Uterus (tissue), 4 donors: ENCODE measurements around the gene KCTD18. TPM values are rescaled to one million over a fixed set of nuclear protein-coding genes. Genes with fewer than 3 reads are reported as not detected.

Experiments
- DNase-seq, 2 donors: peaks; one replicate each; pipeline ENCODE4 v3.0.0-alpha.2; 2019 to 2020
- H3K27ac ChIP-seq, 2 donors: fragments of 200-600 bp; sonication (generic); 1 replicate in 1 of 2; 2 replicates in 1 of 2; pipeline ENCODE4 v1.5.1; 2016 to 2018
- H3K27me3 ChIP-seq, 2 donors: fragments of 200-600 bp; sonication (generic); one replicate each; pipeline ENCODE4 v1.5.1; 2018 to 2019; ENCODE audit warnings: control low read depth in 1 of 2
- H3K36me3 ChIP-seq, 2 donors: fragments of 200-600 bp; sonication (generic); one replicate each; pipeline ENCODE4 v1.5.1; 2019; ENCODE audit warnings: control low read depth in 1 of 2
- H3K4me1 ChIP-seq, 2 donors: fragments of 200-600 bp; sonication (generic); one replicate each; pipeline ENCODE4 v1.5.1; 2018 to 2019; ENCODE audit warnings: control low read depth in 1 of 2
- H3K4me3 ChIP-seq, 2 donors: fragments of 200-600 bp; sonication (generic); 1 replicate in 1 of 2; 2 replicates in 1 of 2; pipeline ENCODE4 v1.5.1; 2018 to 2019; ENCODE audit warnings: mild to moderate bottlenecking in 1 of 2
- H3K9me3 ChIP-seq, 2 donors: fragments of 200-600 bp; sonication (generic); one replicate each; pipeline ENCODE4 v1.5.1; 2019; ENCODE audit warnings: control low read depth in 1 of 2
- POLR2A ChIP-seq, 2 donors: fragments of 450-650 bp; IDR thresholded peaks; one replicate each; pipeline ENCODE4 v1.6.1; 2016; ENCODE audit warnings: antibody characterized with exemption in 2 of 2, mild to moderate bottlenecking in 1 of 2, moderate library complexity in 1 of 2
- intact Hi-C: fragments of 100-400 bp; cut with DNase I; formaldehyde crosslinking; loops from one replicate; pipeline ENCODE4 v1.15.1; 2023; ENCODE audit warnings: low total_unique reads
- total RNA-seq, 4 donors: library from RNA; depleted of rRNA in 3 of 4; stranded (reverse); fragments of >200 nt in 3 of 4; gene quantifications; one replicate each; pipeline versions ENCODE4 v1.1.0 to v1.2.4, GENCODE V29; 2014 to 2023
- TF ChIP-seq, protein P1 (sequence below), 4 experiments: fragments of 200-600 bp in 2 of 4; fragments of 450-650 bp in 2 of 4; sonication (generic) in 2 of 4; IDR thresholded peaks; one replicate each; pipeline ENCODE4 v1.5.1; 2016 to 2019; ENCODE audit warnings: antibody characterized with exemption in 4 of 4, mild to moderate bottlenecking in 2 of 4, moderate library complexity in 1 of 4
- donor health status: DM: yes; HTN: yes; CAD: no.

The KCTD18 gene
- total RNA-seq, 4 donors from 2014 or later, result 10.5 to 77.4 (median 16.9) TPM

DNA sequence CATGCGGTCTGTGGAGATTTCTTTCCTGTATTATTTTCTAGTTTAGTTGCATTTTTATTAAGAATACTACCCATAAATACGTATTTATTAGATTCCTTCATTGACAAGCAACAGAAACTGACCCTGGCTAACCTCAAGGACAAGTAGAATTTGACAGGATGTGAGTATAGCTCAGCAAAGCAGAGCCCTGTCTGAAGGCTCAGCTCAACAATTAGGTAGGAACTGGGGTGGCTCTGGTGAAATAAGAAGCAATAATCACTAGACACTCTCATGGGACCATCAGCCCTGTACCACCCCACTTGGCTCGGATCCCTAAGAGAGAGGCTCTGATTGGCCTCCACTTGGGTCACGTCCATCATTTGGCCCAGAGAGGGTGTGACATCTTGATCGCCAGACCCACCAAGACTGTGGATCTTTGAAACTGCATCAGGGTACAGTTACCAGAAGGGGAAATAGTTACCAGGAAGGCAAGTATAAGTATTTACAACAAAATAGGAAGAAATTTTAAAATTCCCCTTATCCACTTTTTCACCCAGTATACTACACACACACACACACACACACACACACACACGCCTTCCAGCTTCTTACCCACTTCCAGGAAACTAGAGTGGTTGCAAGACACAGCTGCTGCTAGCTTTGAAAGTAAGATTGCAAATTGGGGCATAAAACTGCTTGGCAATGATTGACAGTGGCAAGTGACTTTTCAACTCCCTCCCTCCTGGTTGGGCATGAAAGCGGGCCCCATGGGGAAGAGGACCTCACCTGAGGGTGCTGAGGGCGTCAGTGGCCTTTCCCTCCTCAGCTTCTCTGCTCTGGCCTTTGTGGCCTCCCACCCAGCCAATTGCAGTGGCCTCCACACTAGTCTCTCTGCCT, 41.8 kb downstream of the KCTD18 start:
- H3K4me3 ChIP-seq, result no peak overlapping the region
- intact Hi-C loops, result no loop called here
- TF ChIP-seq, protein P1, sequence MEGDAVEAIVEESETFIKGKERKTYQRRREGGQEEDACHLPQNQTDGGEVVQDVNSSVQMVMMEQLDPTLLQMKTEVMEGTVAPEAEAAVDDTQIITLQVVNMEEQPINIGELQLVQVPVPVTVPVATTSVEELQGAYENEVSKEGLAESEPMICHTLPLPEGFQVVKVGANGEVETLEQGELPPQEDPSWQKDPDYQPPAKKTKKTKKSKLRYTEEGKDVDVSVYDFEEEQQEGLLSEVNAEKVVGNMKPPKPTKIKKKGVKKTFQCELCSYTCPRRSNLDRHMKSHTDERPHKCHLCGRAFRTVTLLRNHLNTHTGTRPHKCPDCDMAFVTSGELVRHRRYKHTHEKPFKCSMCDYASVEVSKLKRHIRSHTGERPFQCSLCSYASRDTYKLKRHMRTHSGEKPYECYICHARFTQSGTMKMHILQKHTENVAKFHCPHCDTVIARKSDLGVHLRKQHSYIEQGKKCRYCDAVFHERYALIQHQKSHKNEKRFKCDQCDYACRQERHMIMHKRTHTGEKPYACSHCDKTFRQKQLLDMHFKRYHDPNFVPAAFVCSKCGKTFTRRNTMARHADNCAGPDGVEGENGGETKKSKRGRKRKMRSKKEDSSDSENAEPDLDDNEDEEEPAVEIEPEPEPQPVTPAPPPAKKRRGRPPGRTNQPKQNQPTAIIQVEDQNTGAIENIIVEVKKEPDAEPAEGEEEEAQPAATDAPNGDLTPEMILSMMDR (IDR thresholded peaks at IDR 0.05), result no peak
- no peak for TF ChIP-seq POLR2A (IDR thresholded peaks at IDR 0.05)

DNA sequence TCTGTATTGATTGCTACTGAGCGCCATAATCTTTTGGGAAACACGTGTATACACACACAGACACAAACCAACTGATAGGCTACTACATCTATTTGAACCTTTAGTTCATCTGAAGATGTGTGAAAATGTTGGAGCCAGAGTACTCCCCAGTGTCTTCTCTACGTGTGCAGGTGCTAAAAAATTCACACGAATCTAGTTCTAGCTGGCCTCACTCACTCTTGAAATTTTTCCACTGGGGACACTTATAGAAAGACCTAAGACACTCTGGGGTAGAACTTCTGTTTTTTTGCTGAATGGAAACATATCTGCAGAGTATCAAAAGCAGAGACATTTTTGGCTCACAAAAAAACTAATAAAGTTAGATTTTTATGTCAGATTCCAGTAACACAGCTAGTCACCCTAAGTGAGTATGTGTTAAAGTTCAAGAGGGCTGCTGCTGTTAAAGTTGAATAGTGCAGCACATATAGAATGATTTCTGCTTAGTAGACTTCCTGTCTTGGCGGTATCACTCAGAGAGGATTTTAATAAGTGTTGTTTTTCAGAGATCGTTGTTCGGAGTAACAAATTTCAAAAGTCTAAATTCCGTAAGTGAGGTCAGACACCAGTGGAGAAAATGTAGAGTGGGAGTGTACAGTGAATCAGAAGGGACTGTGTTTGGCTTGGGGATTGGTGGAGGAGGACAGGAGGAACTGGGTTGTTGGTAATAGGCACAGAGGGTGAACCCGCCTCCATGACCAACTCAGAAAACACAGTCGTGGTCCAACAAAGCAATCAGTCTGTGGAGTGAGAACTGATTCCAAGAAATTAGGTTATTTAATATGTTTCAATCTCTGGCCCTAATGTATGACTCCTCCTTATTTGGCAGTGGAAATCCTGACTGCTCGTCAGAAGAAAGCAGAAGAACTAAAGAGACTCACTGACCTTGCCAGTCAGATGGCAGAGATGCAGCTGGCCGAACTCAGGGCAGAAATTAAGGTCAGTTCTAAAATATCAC, 43.1 kb downstream of the KCTD18 start:
- no peaks in the 10 kb centered on the region for H3K36me3 ChIP-seq
- DNase-seq, result peak; percentile 56 to 69
- H3K9me3 ChIP-seq, result no peaks in the 10 kb centered on the region
- H3K27me3 ChIP-seq, result no peaks in the 10 kb centered on the region
- TF ChIP-seq, protein P1 (IDR thresholded peaks at IDR 0.05), result no peak
- TF ChIP-seq POLR2A (IDR thresholded peaks at IDR 0.05), result no peak
- no peak overlapping the region for H3K4me3 ChIP-seq
- peak overlapping the region; percentile 64 to 77 for H3K27ac ChIP-seq
- peaks cover 0 to 5% of the 10 kb centered on the region in 2 donors for H3K4me1 ChIP-seq
- intact Hi-C loops, result no loop called here

More for the DNA sequence above, 41.8 kb downstream of the KCTD18 start:
- H3K27ac ChIP-seq, result peak overlapping the region; percentile 64 to 77
- DNase-seq, result no peak
- no peaks in the 10 kb centered on the region for H3K36me3 ChIP-seq
- no peaks in the 10 kb centered on the region for H3K27me3 ChIP-seq
- peaks cover 0 to 5% of the 10 kb centered on the region in 2 donors for H3K4me1 ChIP-seq
- H3K9me3 ChIP-seq, result no peaks in the 10 kb centered on the region

- no peaks in the 10 kb centered on the region for H3K9me3 ChIP-seq
- H3K27me3 ChIP-seq, result no peaks in the 10 kb centered on the region
- no peak overlapping the region for H3K4me3 ChIP-seq
- no peak for DNase-seq
- H3K27ac ChIP-seq, result no peak overlapping the region
- TF ChIP-seq, protein P1 (IDR thresholded peaks at IDR 0.05), result no peak
- TF ChIP-seq POLR2A (IDR thresholded peaks at IDR 0.05), result no peak
- no peaks in the 10 kb centered on the region for H3K36me3 ChIP-seq
- H3K4me1 ChIP-seq, result peaks cover 0 to 5% of the 10 kb centered on the region in 2 donors
- intact Hi-C loops, result no loop called here
These were observed 46.4 kb downstream of the KCTD18 start for GRCh38 chr2:200463452-200463851.

DNA sequence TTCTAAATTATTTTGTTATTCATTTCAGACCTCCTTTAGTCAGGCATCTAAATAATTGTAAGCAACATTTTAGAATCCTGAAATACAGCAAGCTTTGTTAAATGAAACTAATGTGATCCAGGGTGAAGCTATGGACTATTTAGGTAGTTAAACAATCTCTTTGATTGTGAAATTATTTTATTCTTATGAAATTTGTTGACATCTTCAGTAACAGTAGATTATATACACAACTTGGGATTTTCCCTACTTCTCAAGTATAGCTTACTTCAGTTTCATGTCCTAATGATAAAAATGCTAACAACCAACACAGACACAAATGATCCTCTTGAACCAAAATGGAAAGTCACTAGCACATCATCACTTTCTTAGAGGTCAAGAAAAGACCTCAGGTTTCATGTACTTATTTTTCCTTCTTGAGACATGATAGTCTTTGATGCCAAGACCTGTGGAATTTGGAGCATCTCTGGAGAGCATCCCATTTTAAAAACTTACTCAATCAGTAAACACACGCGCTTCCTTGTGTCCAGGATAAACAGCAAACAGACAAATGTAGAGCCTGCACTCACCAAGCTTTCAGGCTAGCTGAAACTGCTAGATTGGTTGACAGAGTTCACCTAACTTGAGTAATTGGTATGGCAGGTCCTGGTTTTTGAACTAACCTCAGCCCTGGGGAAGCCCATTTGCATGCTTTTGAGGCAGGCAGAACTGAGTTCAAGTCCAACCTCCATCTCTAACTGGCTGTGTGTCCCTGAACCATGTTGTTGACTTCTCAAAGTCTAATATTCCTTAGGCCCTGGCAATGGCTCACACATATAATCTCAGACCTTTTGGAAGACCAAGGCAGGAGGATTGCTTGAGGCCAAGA, 47.8 kb downstream of the KCTD18 start:
- H3K9me3 ChIP-seq, result no peaks in the 10 kb centered on the region
- no peaks in the 10 kb centered on the region for H3K27me3 ChIP-seq
- H3K4me3 ChIP-seq, result no peak overlapping the region
- peaks cover 0 to 5% of the 10 kb centered on the region in 2 donors for H3K4me1 ChIP-seq
- no peaks in the 10 kb centered on the region for H3K36me3 ChIP-seq
- DNase-seq, result no peak
- H3K27ac ChIP-seq, result no peak overlapping the region
- intact Hi-C loops, result no loop called here
- no peak for TF ChIP-seq POLR2A (IDR thresholded peaks at IDR 0.05)
- TF ChIP-seq, protein P1 (IDR thresholded peaks at IDR 0.05), result no peak
